Endothelial cell of umbilical vein (primary cell): Measurements from ENCODE around the gene CCRL2.

Source experiments
- CTCF ChIP-seq, 2 donors: IDR thresholded peaks; 1 replicate in 1 of 2; 2 replicates in 1 of 2; pipeline ENCODE4 v1.5.1; 2011; ENCODE audit warnings: low read length in 2 of 2, mild to moderate bottlenecking in 2 of 2, moderate library complexity in 2 of 2, control low read depth in 1 of 2, inconsistent platforms in 1 of 2, low read depth in 1 of 2; ENCODE audit not compliant: insufficient read depth in 1 of 2; ENCODE audit errors: extremely low read depth in 1 of 2
- EZH2 ChIP-seq: IDR thresholded peaks from 2 replicates; pipeline ENCODE4 v1.6.1; 2012; ENCODE audit warnings: borderline replicate concordance, low read depth, mild to moderate bottlenecking, moderate library complexity, low read length, inconsistent platforms; ENCODE audit not compliant: severe bottlenecking
- GATA2 ChIP-seq: IDR thresholded peaks from 2 replicates; pipeline ENCODE4 v1.7.0; 2011; ENCODE audit warnings: low read depth, mild to moderate bottlenecking, moderate library complexity, mixed read lengths, low read length; ENCODE audit not compliant: insufficient read length, insufficient read depth
- MYC ChIP-seq: IDR thresholded peaks from one replicate; pipeline ENCODE4 v1.6.1; 2011; ENCODE audit warnings: mild to moderate bottlenecking, low read depth, low read length
- POLR2A ChIP-seq: IDR thresholded peaks from 2 replicates; pipeline ENCODE4 v1.6.1; 2012; ENCODE audit warnings: low read depth, mild to moderate bottlenecking, control low read depth, low read length
- POLR2AphosphoS5 ChIP-seq: IDR thresholded peaks from 2 replicates; pipeline ENCODE4 v1.6.1; 2012; ENCODE audit warnings: low read depth, mild to moderate bottlenecking, control low read depth, low read length, moderate library complexity; ENCODE audit not compliant: insufficient read depth

DNA sequence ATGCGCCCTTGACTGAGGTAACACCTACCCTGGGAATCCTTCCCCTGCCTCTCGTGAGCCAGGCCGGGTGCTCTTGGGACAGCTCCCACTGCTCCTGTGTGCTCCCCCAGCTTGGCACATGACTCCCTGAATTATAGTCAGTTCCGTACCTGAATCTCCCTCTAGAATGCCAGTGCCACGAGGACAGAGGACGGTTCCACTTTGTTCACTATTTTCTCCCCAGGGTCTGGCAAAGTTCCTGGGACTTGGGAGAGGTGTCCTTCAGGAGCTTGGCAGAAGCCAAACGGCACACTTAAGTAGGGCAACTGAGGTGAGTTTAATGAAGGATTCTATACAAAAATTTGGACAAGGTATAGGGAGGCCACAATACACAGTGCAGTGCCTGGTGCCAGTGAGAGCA lies 9.9 kb upstream of the CCRL2 start:
- TF ChIP-seq CTCF (IDR thresholded peaks at IDR 0.05; ENCODE audit: extremely low read depth in 1 of 2, insufficient read depth in 1 of 2, low read depth in 1 of 2, low read length in 2 of 2) (no peak), POLR2A (no peak), EZH2 (no peak), MYC (no peak), POLR2AphosphoS5 (no peak), GATA2 (no peak)
